HEK293 (cell line): Measurements from ENCODE around the gene RTP5.

ENCODE experiments used
- CTCF ChIA-PET: fragments of 350-600 bp; formaldehyde crosslinking; extraction: SDS; loops from one replicate; lab custom pipeline; 2021; ENCODE audit warnings: antibody characterized with exemption; lab: Yijun Ruan, JAX
- POLR2A ChIA-PET: fragments of 300-600 bp; formaldehyde crosslinking; extraction: SDS; loops from one replicate; lab custom pipeline; 2020; ENCODE audit warnings: antibody characterized with exemption, inconsistent platforms; lab: Yijun Ruan, JAX
- H3K27ac ChIP-seq: fragments of 200-500 bp; sonication (Bioruptor generic); 2 replicates; pipeline ENCODE4 v1.5.1; 2014; ENCODE audit warnings: low read depth, low read length, control low read depth, inconsistent platforms; ENCODE audit errors: extremely low read depth
- H3K36me3 ChIP-seq, 2 experiments: fragments of 200-500 bp in 1 of 2; sonication (Bioruptor generic) in 1 of 2; 1 replicate in 1 of 2; 2 replicates in 1 of 2; pipeline ENCODE4 v1.5.1; 2014 to 2017; ENCODE audit warnings: inconsistent platforms in 2 of 2, low read length in 2 of 2; ENCODE audit not compliant: control insufficient read depth in 2 of 2, insufficient read depth in 1 of 2
- H3K4me1 ChIP-seq: fragments of 200-500 bp; sonication (Bioruptor generic); 2 replicates; pipeline ENCODE4 v1.5.1; 2014; ENCODE audit warnings: mild to moderate bottlenecking, low read length, inconsistent platforms; ENCODE audit not compliant: control insufficient read depth, insufficient read depth
- H3K4me3 ChIP-seq: 2 replicates; pipeline ENCODE4 v1.5.1; 2011; ENCODE audit warnings: low read depth, mild to moderate bottlenecking, control low read depth, low read length, moderate library complexity
- H3K9me3 ChIP-seq: fragments of 200-500 bp; sonication (Bioruptor generic); 2 replicates; pipeline ENCODE4 v1.5.1; 2014; ENCODE audit warnings: low read depth, low read length, inconsistent platforms; ENCODE audit not compliant: control insufficient read depth, insufficient read depth
- ELK4 ChIP-seq: IDR thresholded peaks from 2 replicates; pipeline ENCODE4 v1.6.1; 2011; ENCODE audit warnings: mild to moderate bottlenecking, low read depth, low read length, borderline replicate concordance
- GLI4 ChIP-seq: fragments of 450-650 bp; formaldehyde crosslinking; IDR thresholded peaks from 2 replicates; pipeline ENCODE4 v1.5.1; 2016; ENCODE audit warnings: missing biosample characterization, missing genetic modification characterization
- KLF16 ChIP-seq: fragments of 450-650 bp; formaldehyde crosslinking; IDR thresholded peaks from 2 replicates; pipeline ENCODE4 v1.5.1; 2017; ENCODE audit warnings: missing biosample characterization, missing genetic modification characterization
- MEIS1 ChIP-seq: sonication (generic); formaldehyde crosslinking; IDR thresholded peaks from 2 replicates; pipeline ENCODE4 v1.8.1; 2022; ENCODE audit warnings: missing genetic modification reagents, mild to moderate bottlenecking, borderline replicate concordance
- SALL2 ChIP-seq: fragments of 450-650 bp; formaldehyde crosslinking; IDR thresholded peaks from 2 replicates; pipeline ENCODE4 v1.5.0; 2017; ENCODE audit warnings: missing biosample characterization, mild to moderate bottlenecking, missing genetic modification characterization, borderline replicate concordance
- ZBTB21 ChIP-seq: fragments of 450-650 bp; formaldehyde crosslinking; IDR thresholded peaks from 2 replicates; pipeline ENCODE4 v1.5.1; 2017; ENCODE audit warnings: missing biosample characterization, missing genetic modification characterization
- ZEB2 ChIP-seq: fragments of 450-650 bp; formaldehyde crosslinking; IDR thresholded peaks from 2 replicates; pipeline ENCODE4 v1.5.1; 2016; ENCODE audit warnings: missing biosample characterization, missing genetic modification characterization
- ZNF133 ChIP-seq: fragments of 450-650 bp; formaldehyde crosslinking; IDR thresholded peaks from 2 replicates; pipeline ENCODE4 v1.5.1; 2016; ENCODE audit warnings: missing biosample characterization, missing genetic modification characterization
- ZNF146 ChIP-seq: fragments of 450-650 bp; formaldehyde crosslinking; IDR thresholded peaks from 2 replicates; pipeline ENCODE4 v1.5.1; 2016; ENCODE audit warnings: missing biosample characterization, missing genetic modification characterization
- ZNF239 ChIP-seq: fragments of 450-650 bp; formaldehyde crosslinking; IDR thresholded peaks from 2 replicates; pipeline ENCODE4 v1.5.1; 2016; ENCODE audit warnings: missing biosample characterization, missing genetic modification characterization
- ZNF354C ChIP-seq: fragments of 450-650 bp; formaldehyde crosslinking; IDR thresholded peaks from 2 replicates; pipeline ENCODE4 v1.5.1; 2016; ENCODE audit warnings: missing biosample characterization, missing genetic modification characterization, low read depth, borderline replicate concordance
- ZNF398 ChIP-seq: fragments of 450-650 bp; formaldehyde crosslinking; IDR thresholded peaks from 2 replicates; pipeline ENCODE4 v1.5.1; 2017; ENCODE audit warnings: missing biosample characterization, missing genetic modification characterization
- ZNF48 ChIP-seq: fragments of 450-650 bp; formaldehyde crosslinking; IDR thresholded peaks from 2 replicates; pipeline ENCODE4 v1.5.1; 2016; ENCODE audit warnings: missing biosample characterization, missing genetic modification characterization
- ZNF518A ChIP-seq: fragments of 450-650 bp; formaldehyde crosslinking; conservative IDR thresholded peaks from 2 replicates; pipeline ENCODE4 v1.5.1; 2016; ENCODE audit warnings: low read depth, missing biosample characterization, missing genetic modification characterization
- ZNF571 ChIP-seq: fragments of 450-650 bp; formaldehyde crosslinking; IDR thresholded peaks from 2 replicates; pipeline ENCODE4 v1.5.0; 2017; ENCODE audit warnings: missing biosample characterization, missing genetic modification characterization
- ZNF610 ChIP-seq: fragments of 450-650 bp; formaldehyde crosslinking; IDR thresholded peaks from 2 replicates; pipeline ENCODE4 v1.5.1; 2016; ENCODE audit warnings: missing biosample characterization, missing genetic modification characterization, borderline replicate concordance
- ZNF658 ChIP-seq: fragments of 450-650 bp; formaldehyde crosslinking; IDR thresholded peaks from 2 replicates; pipeline ENCODE4; 2016; ENCODE audit warnings: missing biosample characterization, missing genetic modification characterization
- ZSCAN30 ChIP-seq: fragments of 450-650 bp; IDR thresholded peaks from 2 replicates; pipeline ENCODE4 v1.5.1; 2018; ENCODE audit warnings: missing biosample characterization, mild to moderate bottlenecking, missing genetic modification characterization, moderate library complexity
- ZSCAN5A ChIP-seq: fragments of 450-650 bp; formaldehyde crosslinking; IDR thresholded peaks from 2 replicates; pipeline ENCODE4 v1.5.1; 2016; ENCODE audit warnings: missing biosample characterization, missing genetic modification characterization

Gene RTP5

GRCh38 chr2:241835611-241836010 is 33.9 kb upstream of the RTP5 start (continued):
- no peak for TF ChIP-seq ZNF146 (tag by site-specific recombination)
- no peak for TF ChIP-seq ELK4
- TF ChIP-seq ZNF518A (tag by site-specific recombination): no peak
- no peak for TF ChIP-seq ZNF48 (tag by site-specific recombination)
- TF ChIP-seq GLI4 (tag by site-specific recombination): no peak
- no peak for TF ChIP-seq MEIS1 (CRISPR knock-in tag)
- TF ChIP-seq ZNF239 (tag by site-specific recombination): no peak
- TF ChIP-seq, all 188 proteins: peak for 0

- H3K4me3 ChIP-seq: no peak overlapping the region
- CTCF ChIA-PET: interaction anchor here (0.7 to 1.7 kb wide), 4 partner anchors 32 to 110 kb away, joined by 3 to 5 read pairs (median 4); no protein-coding TSS in a partner anchor
- H3K4me1 ChIP-seq: no peaks in the 10 kb centered on the region
- no peaks in the 10 kb centered on the region for H3K36me3 ChIP-seq
- H3K27ac ChIP-seq: no peak overlapping the region
- POLR2A ChIA-PET: interaction anchor here (0.6 kb wide), 1 partner anchor 8 kb away, joined by 4 read pairs; no protein-coding TSS in a partner anchor
- no peaks in the 10 kb centered on the region for H3K9me3 ChIP-seq
- TF ChIP-seq KLF16 (tag by site-specific recombination) (no peak), ZNF133 (tag by site-specific recombination) (no peak), ZNF398 (tag by site-specific recombination) (no peak), ZEB2 (tag by site-specific recombination) (no peak)
Observed at GRCh38 chr2:241836292-241836691, 33.2 kb upstream of the RTP5 start.

- no peak for TF ChIP-seq SALL2 (tag by site-specific recombination)
- no peak for TF ChIP-seq ZNF610
- TF ChIP-seq ELK4: no peak
- no peak for TF ChIP-seq ZNF571
- no peak for TF ChIP-seq ZSCAN5A (tag by site-specific recombination)
- no peak for TF ChIP-seq ZNF354C (tag by site-specific recombination)
- TF ChIP-seq ZSCAN30: no peak
- TF ChIP-seq ZBTB21 (tag by site-specific recombination): no peak
- TF ChIP-seq ZNF658 (tag by site-specific recombination): no peak
- no peaks in the 10 kb centered on the region for H3K9me3 ChIP-seq
- no peak overlapping the region for H3K27ac ChIP-seq
- no peak overlapping the region for H3K4me3 ChIP-seq
- H3K4me1 ChIP-seq: no peaks in the 10 kb centered on the region
- ChIA-PET CTCF (interaction anchor here (1.1 to 1.7 kb wide), 2 partner anchors 31 to 41 kb away, joined by 3 to 5 read pairs; no protein-coding TSS in a partner anchor), POLR2A (no interaction called here)
- H3K36me3 ChIP-seq: no peaks in the 10 kb centered on the region
Observed at GRCh38 chr2:241837197-241837965, 32.1 kb upstream of the RTP5 start.
